Stimulated activated CD8-positive, alpha-beta memory T cell treated with anti-CD3 and anti-CD28 coated beads, Interleukin-12 subunit alpha, Interleukin-12 subunit beta, amount 100 ng/mL, for 1 hour (primary cell): ENCODE results near the gene FOXS1.
"Not testable (repeated sequence)": the region's sequence is repeated elsewhere in the genome, so short reads cannot be mapped to it uniquely, and the experiment has no call there.

Experiments
- DNase-seq: peaks from one replicate; pipeline ENCODE4 v3.0.0-alpha.2; 2020; ENCODE audit warnings: low read depth

FOXS1 gene

DNA sequence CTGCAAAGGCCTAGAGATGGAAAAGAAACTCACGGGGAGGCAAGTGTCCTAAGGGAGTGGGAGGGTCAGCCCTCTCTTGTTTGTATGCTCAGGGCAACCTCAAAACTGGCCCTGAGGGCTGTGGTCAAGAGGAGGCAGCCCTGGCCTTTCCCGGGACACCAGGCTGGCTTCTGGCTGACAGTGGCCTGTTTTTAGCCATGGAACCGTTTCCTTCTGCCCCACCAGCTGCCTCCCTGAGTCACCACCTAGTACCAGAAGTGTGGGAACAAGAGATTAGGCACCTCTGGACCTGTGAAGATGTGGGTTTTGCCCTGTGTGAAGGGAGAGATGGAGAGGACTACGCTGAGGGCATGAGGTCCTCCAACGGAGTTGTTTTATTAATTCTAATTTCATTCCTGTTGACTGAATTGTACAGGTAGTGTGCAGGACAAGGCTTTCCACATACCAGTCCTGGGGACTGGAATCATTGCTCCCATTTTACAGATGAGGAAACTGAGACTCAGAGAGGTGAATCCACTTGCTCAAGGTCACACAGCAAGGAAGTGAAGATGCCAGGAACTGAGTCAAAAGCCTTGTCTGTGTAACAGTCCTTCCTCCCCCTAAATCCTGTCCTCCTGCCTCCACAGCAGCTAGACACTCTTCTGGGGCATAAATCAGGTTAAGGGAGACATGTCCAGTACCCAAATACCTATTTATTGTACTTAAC lies 5.5 kb downstream of the FOXS1 start:
- no peak for DNase-seq

DNA sequence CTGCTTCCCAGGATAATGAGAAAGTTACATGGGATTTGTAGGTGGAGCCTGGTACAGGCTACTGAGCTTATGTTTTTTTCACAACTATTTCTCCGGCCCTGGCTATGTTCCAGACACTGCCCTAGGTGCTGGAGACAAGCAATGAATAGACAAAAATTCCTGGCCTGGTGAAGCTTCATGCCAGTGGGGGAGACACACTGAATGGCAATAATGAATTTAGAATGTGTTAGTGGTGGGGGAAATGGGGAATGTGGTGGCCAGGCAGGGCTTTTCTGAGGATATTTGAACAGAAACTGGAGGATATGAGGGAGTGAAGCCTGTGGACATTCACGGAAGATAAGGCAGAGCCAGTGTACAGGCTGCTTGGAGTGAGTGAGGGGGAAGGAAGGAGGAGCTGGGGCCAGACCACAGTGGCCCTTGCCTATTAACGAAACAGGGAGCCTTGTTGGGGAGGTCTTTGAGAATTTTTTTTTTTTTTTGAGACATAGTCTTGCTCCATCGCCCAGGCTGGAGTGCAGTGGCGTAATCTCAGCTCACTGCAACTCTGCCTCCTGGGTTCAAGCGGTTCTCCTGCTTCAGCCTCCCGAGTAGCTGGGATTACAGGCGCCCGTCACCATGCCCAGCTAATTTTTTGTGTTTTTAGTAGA lies 6.6 kb downstream of the FOXS1 start:
- DNase-seq = no peak

DNA sequence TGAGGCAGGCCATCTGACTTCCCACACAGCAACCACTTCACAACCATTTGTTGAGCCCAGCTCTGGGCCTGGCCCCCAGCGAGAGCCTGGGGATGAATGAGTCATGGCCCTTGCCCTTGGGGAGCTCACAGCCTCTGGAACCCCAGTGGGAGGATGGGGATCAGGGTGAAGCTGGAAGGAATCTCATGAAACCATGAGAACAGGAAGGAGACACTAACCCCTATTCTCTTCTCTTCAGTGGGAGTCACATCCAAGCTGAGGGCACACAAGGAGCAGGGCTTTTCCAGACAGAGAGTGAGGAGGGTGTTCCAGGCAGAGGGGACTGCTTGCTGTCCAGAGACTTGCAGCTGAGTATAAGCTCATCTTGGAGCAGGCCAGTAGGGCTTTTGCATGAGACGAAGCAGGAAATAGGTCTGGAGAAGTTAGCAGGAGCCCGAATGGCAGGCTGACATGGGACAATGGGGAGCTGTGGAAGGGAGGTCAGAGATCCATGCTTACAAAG lies 7.5 kb downstream of the FOXS1 start:
- no peak for DNase-seq

DNA sequence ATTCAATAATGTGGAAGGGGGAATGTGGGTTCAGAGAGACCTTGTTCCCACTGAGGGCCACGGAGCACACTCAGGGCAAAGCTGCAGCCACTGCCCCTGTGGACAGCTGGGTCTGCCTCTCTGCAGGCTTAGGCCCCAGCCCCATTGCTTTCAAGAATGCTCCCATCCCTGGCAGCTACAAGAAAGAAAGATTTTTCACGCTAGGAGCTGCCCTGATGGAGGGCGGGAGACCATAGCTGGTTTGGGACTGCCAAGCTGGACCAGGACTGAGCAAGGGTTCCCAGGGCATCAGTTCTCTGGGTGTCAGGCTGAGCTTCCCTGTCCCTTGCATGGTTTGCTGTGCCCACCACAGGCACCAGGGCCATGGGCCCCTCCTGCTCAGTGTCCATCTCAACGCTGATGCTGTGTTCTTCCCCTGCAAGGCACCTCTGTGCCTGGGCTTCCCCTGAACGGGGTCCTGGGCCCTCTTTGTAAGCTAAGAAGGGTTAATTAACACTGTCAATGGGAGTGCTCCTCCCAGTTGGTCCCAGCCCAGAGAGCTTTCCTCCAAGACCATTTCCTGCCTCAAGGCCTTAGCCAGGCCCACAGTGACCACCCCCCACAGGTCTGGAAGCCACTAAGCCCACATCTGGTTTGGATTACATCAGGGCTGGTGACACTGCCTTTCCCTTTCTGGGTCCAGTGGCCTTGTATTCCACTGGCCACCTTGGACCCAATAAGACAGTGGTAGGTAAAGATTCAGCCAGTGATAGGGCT lies 8.4 kb downstream of the FOXS1 start:
- DNase-seq = no peak

DNA sequence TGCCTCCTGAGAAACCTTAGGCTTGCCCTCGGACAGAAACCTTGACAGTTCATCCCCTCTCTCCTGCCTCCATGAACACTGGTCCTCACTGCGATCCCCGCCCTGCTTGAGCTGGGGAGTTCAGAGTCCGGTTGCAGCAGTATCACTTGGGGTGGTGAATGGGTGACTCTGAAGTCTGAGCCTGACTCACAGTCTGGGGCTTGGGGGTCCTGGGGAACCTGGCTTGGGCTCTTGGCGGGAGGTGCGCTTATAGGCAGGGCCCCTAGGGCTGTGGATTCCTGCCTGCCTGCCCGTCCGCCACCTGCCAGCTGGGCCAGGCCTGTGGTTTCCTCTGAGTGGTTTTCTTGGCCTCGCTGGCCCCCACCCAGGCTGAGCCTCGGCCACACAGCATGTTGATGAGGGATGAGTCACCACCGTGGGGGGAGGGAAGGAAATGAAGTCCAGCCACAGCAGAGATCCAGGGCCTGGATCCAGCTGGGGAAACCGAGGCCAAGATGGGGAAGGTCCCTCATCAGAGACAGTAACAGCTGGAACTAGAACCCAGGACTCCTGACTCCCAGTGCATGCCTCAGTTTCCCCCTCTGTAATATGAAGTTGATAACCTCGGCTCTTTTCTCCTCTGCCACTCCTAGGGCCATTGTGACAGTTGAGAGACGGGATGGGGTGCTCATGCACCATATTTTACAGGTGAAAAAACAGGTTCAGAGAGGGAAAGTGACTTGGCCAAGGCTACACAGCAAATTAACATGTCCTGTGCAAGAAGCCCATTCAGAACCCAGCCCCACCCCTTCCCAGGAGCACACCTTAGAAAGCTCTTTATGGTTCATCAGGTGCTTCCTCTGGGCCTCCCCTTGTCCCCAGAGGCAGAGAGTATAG lies 9.2 kb downstream of the FOXS1 start:
- peak; percentile 10 for DNase-seq

DNA sequence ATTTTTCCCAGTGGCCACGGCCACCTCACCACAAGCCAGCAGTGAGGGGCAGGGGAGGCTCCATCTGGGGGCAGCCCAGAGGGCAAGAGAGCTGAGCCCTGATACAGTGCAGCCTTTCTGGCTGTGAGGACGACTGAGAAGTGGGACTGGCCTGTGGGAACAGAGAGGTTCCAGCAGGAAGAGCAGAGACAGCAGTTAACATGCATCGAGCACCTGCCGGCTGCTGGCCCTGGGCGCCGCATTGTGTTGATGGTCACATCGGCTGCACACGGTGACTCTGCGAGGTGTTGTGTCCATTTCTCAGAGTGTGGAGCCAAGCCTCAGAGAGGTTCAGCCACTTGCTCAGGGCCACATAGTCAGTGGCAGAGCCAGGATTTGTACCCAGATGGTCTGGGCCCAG lies 9.8 kb downstream of the FOXS1 start:
- DNase-seq = no peak

DNA sequence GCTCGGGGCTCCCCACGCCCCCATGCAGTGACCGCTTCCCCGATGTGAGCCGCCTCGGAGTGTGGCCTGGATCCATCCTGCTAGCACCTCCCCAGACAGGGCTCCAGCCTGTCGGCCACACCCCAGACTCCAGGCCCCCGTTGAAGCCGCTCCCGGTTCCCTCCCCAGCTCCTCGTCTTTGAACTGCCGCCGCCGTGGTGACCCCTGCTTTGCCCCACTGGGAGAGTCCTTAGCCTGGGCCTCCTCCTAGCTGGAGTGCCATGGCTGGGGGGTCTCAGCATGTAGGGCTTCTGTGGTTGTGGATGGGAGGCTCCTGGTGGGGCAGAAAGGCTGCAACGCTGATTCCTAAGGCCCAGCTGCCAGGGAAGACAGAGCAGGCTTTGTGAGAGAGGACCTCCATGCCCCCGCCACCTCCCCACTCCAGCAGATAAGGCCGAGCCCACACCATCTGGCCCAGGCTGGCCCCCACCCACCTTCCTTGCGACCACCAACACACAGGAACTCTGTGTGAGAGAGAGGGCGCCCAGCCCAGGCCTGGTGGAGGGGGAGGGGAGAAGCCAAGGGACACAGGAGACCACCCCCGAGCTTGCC lies 11.4 kb downstream of the FOXS1 start:
- no peak for DNase-seq

DNA sequence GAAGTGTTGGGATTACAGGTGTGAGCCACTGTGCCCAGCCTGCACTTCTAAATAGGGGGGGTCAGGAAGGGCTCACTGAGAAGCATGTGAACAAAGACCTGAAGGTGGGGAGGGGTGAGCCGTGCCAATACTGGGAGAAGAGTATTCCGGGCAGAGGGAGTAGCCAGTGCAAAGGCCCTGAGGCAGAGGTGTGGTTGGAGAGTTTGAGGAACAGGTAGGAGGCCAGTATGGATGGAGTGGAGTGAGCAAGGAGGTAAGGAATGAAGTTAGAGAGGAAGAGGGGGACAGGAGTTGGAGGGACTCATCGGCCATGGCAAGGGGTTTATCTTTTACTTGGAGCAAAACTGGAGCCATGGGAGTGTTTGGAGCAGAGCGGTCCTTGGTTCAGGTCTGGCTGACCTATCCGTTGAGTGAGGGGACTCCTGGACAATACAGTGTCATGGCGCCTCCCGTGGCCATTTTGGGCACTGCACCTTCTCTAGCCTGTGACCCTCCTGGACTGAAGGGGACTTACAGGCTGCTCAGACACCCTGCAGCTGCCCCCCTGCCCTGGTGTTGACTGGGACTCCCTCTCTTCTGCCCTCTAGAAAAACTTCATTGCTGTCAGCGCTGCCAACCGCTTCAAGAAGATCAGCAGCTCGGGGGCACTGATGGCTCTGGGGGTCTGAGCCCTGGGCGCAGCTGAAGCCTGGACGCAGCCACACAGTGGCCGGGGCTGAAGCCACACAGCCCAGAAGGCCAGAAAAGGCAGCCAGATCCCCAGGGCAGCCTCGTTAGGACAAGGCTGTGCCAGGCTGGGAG lies 12.1 kb downstream of the FOXS1 start:
- DNase-seq = peak; percentile 29

DNA sequence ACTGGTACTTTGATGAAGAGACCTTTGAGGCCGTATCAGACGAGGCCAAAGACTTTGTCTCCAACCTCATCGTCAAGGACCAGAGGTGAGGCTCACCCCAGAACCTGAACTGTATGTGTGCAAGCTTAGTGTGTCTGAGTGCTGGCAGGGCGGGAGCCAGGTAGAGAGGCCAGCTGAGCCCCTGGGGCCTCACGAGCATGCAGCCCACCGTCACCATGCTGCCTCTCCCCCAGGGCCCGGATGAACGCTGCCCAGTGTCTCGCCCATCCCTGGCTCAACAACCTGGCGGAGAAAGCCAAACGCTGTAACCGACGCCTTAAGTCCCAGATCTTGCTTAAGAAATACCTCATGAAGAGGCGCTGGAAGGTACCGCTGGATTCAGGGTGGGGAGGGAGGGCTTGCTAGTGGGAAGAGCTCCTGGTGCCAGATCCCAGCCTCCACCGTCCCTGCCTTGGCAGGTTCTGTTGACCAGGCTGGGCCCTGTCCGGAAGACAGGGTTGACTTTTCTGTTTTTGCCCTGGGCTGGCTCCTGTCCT lies 13.6 kb downstream of the FOXS1 start:
- DNase-seq = no peak

DNA sequence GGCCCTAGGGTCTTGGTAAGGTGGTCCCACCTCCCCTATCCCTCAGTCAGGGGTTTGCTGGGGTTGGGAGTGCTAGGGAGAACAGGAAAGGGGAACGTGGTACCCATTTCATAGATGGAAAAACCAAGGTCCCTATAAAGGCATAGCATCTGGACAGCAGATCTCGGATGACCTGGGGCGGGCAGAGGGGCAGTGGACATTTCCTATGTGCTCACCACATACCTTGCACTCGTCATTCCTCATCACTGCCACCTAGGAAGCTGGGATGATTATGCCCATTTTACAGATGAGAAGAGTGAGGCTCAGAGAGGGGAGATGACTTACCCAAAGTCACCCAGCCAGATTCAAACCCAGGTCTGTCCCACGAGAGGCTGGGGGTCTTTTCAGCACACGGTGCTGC lies 14.2 kb downstream of the FOXS1 start:
- no peak for DNase-seq

DNA sequence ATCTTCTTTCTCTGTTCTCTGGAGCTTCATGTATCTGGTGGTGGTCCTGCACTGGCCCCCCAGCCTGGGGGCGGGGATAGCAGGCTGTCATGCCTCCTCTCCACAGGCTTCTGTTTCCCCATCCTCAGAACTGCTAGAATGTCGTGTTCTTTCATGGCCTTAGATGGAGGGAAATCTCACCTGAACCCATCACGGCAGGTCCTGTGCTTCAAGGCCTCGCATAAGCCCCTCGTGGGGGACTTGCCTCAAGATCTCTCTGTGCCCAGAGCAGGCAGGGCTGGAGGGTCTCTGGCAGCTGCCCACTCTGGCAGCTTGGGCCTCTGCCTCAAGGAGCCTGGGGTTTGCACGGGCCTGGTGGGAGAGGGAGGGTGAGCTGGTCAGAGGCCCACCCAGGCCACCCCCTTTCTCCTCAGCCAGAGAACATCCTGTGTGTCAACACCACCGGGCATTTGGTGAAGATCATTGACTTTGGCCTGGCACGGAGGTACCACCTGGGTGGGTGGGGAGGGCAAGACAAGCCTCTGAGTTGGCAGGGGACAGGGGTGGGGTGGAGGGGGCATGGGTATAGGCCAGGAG lies 14.9 kb downstream of the FOXS1 start:
- no peak for DNase-seq

DNA sequence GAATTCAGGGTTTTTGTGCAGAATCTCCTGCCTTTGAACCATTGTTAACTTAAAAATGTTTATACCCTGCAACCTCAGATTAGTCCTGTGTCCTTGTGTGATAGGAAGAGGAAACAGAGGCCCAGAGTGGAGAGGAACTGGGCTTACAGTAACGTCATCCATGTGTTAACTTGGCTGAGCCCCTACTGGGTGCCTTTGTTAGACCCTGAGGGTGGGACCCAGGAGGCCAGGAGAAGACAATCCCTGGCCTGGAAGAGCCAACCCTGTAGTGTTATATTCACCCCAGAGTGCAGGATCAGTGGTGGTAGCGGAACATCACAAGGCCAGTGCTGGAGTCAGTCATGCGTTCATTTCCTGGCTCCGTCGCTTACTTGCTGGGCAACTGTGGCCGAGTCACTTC lies 15.7 kb downstream of the FOXS1 start:
- DNase-seq = no peak

DNA sequence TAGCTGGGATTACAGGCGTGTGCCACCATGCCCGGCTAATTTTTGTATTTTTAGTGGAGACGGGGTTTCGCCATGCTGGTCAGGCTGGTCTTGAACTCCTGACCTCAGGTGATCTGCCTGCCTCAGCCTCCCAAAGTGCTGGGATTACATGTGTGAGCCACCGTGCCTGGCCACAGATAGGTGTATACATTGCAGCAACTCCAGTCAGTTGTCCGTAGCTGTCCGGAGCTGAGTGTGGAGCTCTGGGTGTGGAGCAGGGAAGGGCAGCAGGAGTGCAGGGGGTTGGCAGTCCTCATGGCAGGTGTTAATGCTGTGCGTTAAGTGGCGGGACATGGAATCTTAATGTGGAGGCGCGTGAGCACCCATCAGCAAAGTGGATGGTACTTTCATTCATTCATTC lies 17.4 kb downstream of the FOXS1 start:
- not testable (repeated sequence) for DNase-seq

DNA sequence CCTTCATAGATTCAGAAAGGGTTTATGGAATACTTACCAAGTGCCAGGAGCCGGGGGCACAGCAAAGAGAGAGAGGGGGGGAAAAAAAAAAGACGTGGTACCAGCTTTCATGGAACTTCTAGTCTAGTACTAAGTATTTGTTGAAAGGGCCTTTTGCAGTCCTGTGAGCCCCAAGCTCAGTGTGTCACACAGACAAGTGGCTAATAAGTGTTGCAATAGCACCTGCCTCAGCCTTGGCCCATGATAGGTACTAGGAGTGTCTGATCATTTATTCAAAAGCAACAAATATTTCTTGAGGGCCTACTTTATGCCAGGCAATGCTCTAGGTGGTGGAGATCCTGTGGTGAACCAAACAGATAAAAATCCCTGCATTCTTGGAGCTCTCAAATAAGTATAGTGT lies 18.3 kb downstream of the FOXS1 start:
- no peak for DNase-seq

DNA sequence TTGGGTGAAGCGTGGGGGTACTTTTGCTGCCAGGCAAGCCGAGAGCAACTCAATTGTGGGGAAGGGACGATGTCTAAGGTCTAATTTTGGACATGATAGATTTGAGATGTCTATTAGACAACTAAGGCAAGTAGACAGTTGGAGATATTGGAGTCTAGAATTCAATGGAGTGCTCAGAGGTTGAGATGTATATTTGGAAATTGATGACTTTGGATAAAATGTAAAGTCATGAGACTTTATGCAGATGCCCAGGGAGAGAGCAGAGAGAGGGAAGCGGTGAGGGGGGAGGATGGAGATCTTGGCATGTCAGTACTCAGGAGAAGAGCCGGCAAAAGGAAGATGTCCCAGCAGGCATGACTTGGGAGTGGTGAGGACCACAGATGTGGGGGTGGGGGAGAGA lies 19.3 kb downstream of the FOXS1 start:
- DNase-seq = no peak

DNA sequence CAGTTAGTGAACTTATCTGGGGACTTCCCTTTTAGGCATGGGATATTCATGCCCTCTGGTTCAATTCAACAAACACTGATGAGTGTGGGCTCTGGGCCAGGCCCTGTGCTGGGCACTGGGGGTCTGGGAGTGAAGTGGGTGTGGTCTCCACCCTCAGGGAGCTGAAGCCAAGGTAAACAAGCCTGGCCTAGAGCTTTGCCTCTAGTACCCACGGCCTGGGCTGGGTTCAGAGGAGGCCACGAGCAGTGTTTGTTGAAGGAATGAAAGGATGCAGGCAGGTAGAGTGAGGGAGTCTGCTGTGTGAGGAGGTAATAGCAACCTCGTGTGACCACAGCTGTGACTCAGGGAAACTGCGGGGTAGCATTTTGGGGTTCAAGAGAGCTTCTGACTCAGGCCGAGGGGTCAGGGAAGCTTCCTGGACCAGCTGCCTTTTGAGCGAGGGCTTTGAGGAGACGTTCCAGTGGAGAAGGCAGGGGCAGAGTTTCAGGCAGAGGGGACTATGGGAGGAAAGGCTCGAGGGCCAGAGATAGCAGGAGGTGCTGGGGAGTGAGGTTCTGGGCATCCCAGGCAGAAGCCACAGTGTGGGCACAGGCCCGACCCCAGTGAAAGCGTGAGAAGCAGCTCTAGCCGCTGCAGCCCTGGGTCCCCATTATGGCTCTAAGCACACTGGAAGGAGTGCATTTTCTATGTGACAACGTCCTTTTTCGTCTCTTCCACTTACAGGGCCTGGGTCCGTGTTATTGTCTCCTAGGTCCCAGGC lies 20.7 kb downstream of the FOXS1 start:
- DNase-seq = no peak

DNA sequence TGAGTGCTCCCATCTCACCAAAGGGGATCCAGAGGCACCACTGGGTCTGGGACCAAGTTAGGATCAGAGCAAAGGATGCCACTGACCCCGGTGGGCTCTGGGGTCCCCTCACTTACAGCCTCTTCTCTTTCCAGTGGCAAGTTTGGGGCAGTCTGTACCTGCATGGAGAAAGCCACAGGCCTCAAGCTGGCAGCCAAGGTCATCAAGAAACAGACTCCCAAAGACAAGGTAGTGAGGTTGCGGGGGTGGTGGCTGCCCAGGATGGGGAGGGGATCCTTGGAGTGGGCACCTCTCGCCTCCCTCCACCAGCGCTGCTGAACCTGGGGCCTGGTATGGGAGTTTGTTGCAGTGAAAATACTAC lies 21.3 kb downstream of the FOXS1 start:
- DNase-seq = no peak

DNA sequence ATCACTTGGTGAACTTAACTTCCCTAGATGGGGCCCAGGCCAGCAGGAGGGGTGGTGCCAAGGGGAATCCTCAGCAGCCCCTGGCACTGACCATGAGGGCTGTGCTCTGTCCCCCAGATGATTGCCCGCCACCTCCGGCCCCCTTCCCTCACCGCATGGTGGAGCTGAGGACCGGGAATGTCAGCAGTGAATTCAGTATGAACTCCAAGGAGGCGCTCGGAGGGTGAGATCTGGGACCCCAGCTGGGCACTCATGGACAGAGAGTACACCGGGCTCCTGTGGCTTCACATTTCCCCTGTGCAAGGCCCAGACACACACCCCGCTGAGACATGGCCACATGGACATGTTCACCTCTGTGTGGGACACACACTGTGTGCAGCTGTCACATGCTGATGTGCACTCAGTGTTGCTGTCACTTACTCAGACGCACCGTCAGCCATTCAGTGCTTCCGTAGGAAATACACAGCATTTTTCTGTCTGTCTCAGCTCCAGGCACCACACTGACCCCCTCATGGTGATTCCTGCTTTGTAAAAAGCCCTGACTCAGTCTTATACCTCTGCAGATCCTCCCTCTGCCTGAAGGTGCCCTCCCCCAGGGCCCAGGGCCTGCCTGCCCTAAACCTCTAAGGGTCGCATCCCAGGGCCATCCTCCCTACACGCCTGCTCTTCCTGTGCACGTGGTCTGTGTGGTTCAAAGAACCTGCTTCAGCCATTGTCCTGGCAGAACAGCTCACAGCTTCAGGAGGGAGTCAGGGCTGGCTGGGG lies 21.9 kb downstream of the FOXS1 start:
- no peak for DNase-seq
